ENCODE measurements around the gene SGMS1.

GRCh38 chr10:50605269-50605950 is 18.3 kb downstream of the SGMS1 start:
- TF ChIP-seq, protein P1, sequence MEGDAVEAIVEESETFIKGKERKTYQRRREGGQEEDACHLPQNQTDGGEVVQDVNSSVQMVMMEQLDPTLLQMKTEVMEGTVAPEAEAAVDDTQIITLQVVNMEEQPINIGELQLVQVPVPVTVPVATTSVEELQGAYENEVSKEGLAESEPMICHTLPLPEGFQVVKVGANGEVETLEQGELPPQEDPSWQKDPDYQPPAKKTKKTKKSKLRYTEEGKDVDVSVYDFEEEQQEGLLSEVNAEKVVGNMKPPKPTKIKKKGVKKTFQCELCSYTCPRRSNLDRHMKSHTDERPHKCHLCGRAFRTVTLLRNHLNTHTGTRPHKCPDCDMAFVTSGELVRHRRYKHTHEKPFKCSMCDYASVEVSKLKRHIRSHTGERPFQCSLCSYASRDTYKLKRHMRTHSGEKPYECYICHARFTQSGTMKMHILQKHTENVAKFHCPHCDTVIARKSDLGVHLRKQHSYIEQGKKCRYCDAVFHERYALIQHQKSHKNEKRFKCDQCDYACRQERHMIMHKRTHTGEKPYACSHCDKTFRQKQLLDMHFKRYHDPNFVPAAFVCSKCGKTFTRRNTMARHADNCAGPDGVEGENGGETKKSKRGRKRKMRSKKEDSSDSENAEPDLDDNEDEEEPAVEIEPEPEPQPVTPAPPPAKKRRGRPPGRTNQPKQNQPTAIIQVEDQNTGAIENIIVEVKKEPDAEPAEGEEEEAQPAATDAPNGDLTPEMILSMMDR (conservative IDR thresholded peaks at IDR 0.05 in 1 of 2, IDR thresholded peaks at IDR 0.05 in 1 of 2; ENCODE audit: low read depth in 1 of 2, low read length in 2 of 2), result no peak
- TF ChIP-seq EZH2 (IDR thresholded peaks at IDR 0.05; ENCODE audit: low read length, missing control alignments), result no peak
